ENCODE results near the gene PSENEN. TPM values are rescaled to one million over a fixed set of nuclear protein-coding genes. Genes with fewer than 3 reads are reported as not detected.

The PSENEN gene
- total and polyA plus RNA-seq, 2 experiments from 2014 or later = 43.7 to 173 TPM

DNA sequence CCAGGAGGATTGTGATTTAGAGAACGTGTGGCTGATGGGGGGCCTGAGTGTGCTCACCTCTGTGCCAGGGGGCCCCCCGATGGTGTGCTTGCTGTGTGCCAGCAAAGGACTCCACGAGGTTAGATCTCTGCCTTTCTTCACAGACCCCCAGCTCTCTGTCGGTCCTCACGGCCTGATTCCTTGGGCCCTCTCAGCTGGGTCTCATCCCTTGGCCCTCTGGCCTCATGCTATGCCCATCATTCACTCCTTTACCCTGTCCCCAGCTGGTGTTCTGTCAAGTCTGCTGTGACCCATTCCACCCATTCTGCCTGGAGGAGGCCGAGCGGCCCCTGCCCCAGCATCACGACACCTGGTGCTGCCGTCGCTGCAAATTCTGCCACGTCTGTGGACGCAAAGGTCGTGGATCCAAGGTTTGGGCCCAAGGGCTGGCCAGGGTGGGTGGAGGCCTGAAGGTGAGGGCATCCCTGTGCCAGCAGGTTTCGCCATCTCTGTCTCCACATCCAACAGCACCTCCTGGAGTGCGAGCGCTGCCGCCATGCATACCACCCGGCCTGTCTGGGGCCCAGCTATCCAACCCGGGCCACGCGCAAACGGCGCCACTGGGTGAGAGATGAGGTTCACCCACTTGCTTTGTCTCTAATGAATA, 20.1 kb upstream of the PSENEN start:
- no peak for DNase-seq (ENCODE audit: low read depth in 1 of 2, low spot score in 1 of 2)
- no peaks in the 10 kb centered on the region for H3K4me1 ChIP-seq (ENCODE audit: low read depth)
- no peaks in the 10 kb centered on the region for H3K9me3 ChIP-seq (ENCODE audit: low read depth)

DNA sequence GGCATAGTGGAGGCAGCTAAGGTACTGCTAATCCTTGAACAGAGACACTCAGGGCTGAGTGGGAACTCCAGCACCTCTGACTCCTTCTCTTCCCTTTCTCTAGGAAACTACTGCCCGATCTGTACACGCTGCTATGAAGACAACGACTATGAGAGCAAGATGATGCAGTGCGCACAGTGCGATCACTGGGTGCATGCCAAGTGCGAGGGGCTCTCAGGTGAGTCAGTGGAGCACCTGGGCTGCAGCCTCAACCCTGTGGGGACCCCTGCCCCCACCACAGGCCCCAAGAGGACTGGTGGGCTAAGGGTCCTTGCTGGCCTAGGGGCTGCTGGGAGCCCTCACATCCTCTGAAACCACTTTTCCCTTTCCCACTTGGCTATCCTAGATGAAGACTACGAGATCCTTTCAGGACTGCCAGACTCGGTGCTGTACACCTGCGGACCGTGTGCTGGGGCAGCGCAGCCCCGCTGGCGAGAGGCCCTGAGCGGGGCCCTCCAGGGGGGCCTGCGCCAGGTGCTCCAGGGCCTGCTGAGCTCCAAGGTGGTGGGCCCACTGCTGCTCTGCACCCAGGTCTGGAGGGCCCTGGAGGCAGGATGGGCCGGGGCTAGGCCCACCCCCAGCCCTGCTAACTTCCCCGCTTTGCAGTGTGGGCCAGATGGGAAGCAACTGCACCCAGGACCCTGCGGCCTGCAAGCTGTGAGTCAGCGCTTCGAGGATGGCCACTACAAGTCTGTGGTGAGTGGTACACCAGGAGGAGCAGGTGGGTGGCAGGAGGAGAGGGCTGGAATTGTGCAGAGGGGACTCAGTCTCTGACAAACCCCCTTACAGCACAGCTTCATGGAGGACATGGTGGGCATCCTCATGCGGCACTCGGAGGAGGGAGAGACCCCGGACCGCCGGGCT, 18.1 kb upstream of the PSENEN start:
- Histone ChIP-seq H3K27me3 (no peaks in the 10 kb centered on the region), H3K27ac (no peak overlapping the region), H3K9me3 (ENCODE audit: low read depth) (no peaks in the 10 kb centered on the region), H3K4me3 (no peak overlapping the region), H3K4me1 (ENCODE audit: low read depth) (no peaks in the 10 kb centered on the region), H3K36me3 (peaks cover 77% of the 10 kb centered on the region)
- no peak for DNase-seq (ENCODE audit: low read depth in 1 of 2, low spot score in 1 of 2)
- TF ChIP-seq CTCF (IDR thresholded peaks at IDR 0.05; ENCODE audit: low read depth, low read length) = no peak

More for the DNA sequence above, 20.1 kb upstream of the PSENEN start:
- H3K27me3 ChIP-seq = no peaks in the 10 kb centered on the region
- no peak for TF ChIP-seq CTCF (IDR thresholded peaks at IDR 0.05; ENCODE audit: low read depth, low read length)
- no peak overlapping the region for H3K4me3 ChIP-seq
- peaks cover 72% of the 10 kb centered on the region for H3K36me3 ChIP-seq
- no peak overlapping the region for H3K27ac ChIP-seq

- Histone ChIP-seq H3K4me3 (no peak overlapping the region), H3K27me3 (no peaks in the 10 kb centered on the region), H3K36me3 (peaks cover 72% of the 10 kb centered on the region), H3K9me3 (ENCODE audit: low read depth) (no peaks in the 10 kb centered on the region), H3K27ac (no peak overlapping the region), H3K4me1 (ENCODE audit: low read depth) (no peaks in the 10 kb centered on the region)
- TF ChIP-seq CTCF (IDR thresholded peaks at IDR 0.05; ENCODE audit: low read depth, low read length) = no peak
- DNase-seq (ENCODE audit: low read depth in 1 of 2, low spot score in 1 of 2) = no peak
Observed at GRCh38 chr19:35727956-35728706, 17.3 kb upstream of the PSENEN start.

DNA sequence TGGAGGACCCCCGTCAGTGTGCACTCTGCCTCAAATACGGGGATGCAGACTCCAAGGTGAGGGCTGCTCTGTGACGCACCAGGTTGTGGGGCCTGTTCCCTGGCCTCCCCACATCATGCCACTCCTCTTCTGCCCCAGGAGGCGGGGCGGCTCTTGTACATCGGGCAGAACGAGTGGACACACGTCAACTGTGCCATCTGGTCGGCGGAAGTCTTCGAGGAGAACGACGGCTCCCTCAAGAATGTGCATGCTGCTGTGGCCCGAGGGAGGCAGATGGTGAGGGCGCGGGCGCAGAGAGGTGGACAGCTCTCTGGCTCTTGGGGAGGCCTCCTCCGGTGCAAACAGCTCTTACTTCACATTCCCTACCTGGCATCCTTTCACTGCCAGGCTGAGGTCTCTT, 16.4 kb upstream of the PSENEN start:
- Histone ChIP-seq H3K9me3 (ENCODE audit: low read depth) (no peaks in the 10 kb centered on the region), H3K4me3 (no peak overlapping the region), H3K36me3 (peaks cover 67% of the 10 kb centered on the region), H3K4me1 (ENCODE audit: low read depth) (no peaks in the 10 kb centered on the region), H3K27ac (no peak overlapping the region), H3K27me3 (no peaks in the 10 kb centered on the region)
- no peak for DNase-seq (ENCODE audit: low read depth in 1 of 2, low spot score in 1 of 2)
- TF ChIP-seq CTCF (IDR thresholded peaks at IDR 0.05; ENCODE audit: low read depth, low read length) = no peak

DNA sequence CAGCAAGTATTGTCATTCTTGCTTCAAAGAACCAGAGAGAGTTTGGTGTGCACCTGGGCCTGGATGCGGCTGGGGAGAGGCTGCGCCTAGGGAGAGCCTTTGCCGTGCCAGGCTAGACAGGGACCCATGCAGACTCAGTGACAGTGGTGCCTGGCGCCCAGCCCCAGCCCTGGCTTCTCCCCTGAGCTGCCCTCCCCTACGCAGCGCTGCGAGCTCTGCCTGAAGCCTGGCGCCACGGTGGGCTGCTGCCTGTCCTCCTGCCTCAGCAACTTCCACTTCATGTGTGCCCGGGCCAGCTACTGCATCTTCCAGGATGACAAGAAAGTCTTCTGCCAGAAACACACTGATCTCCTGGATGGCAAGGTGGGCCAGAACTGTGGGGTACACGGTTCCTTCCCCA, 15.7 kb upstream of the PSENEN start:
- H3K4me3 ChIP-seq = no peak overlapping the region
- no peaks in the 10 kb centered on the region for H3K4me1 ChIP-seq (ENCODE audit: low read depth)
- no peak for TF ChIP-seq CTCF (IDR thresholded peaks at IDR 0.05; ENCODE audit: low read depth, low read length)
- no peaks in the 10 kb centered on the region for H3K27me3 ChIP-seq
- DNase-seq (ENCODE audit: low read depth in 1 of 2, low spot score in 1 of 2) = no peak
- no peaks in the 10 kb centered on the region for H3K9me3 ChIP-seq (ENCODE audit: low read depth)
- peaks cover 61% of the 10 kb centered on the region for H3K36me3 ChIP-seq
- no peak overlapping the region for H3K27ac ChIP-seq
